ENCODE results near the gene ARHGAP15. TPM values are rescaled to one million over a fixed set of nuclear protein-coding genes. Genes with fewer than 3 reads are reported as not detected.

The ARHGAP15 gene
- total RNA-seq, 3 donors from 2014 or later (not counting 1 experiment from before 2014, with no cell fraction given): 148 to 168 (median 165) TPM

DNA sequence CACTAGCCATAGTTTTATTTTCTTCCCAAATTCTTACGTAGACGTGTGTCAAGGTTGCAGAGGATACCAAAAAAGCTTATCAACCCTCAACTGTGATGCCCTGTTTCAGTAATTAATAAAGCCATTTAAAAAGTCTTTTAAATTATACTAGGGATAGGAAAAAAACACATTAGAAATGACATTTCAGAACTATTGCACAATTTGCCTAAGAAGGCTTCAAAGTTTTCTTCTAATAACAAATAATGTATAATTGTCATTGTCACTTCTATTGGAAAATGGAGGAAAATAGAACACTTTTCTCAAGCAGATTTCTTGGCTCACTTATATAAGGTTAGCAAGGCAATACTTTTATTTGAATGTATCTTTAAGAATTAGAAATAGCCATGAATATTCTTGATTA, 253.8 kb downstream of the ARHGAP15 start:
- ATAC-seq: no peak
- Mint-ChIP-seq H3K9me3 (no peaks in the 10 kb centered on the region), H3K27me3 (ENCODE audit: low read depth in 2 of 2) (no peaks in the 10 kb centered on the region), H3K36me3 (no peaks in the 10 kb centered on the region), H3K27ac (no peak overlapping the region), H3K4me3 (no peak overlapping the region), H3K4me1 (peaks cover 38 to 46% of the 10 kb centered on the region in 2 donors)
- no peaks in the 10 kb centered on the region for H3K4me1 ChIP-seq (ENCODE audit: control insufficient read depth, insufficient read depth, low read length)
- WGBS (ENCODE audit: insufficient coverage): 100% methylated on average over 2 of the region's 2 CpGs
- H3K27ac ChIP-seq (ENCODE audit: low read length): no peak overlapping the region
- TF ChIP-seq CTCF (IDR thresholded peaks at IDR 0.05): no peak
- no peaks in the 10 kb centered on the region for H3K9me3 ChIP-seq (ENCODE audit: control insufficient read depth, insufficient read depth, low read length)
- no peak overlapping the region for H3K4me3 ChIP-seq (ENCODE audit: low read length)
- DNase-seq: no peak
- no peaks in the 10 kb centered on the region for H3K36me3 ChIP-seq (ENCODE audit: control insufficient read depth, insufficient read depth, low read length)
- no peaks in the 10 kb centered on the region for H3K27me3 ChIP-seq (ENCODE audit: control insufficient read depth, insufficient read depth, low read length)
- intact Hi-C loops (cut with micrococcal nuclease): no loop called here

GRCh38 chr2:143384111-143384510, 254.9 kb downstream of the ARHGAP15 start:
- no peak for DNase-seq
- Histone ChIP-seq H3K4me3 (ENCODE audit: low read length) (no peak overlapping the region), H3K27me3 (ENCODE audit: control insufficient read depth, insufficient read depth, low read length) (no peaks in the 10 kb centered on the region), H3K36me3 (ENCODE audit: control insufficient read depth, insufficient read depth, low read length) (no peaks in the 10 kb centered on the region), H3K27ac (ENCODE audit: low read length) (no peak overlapping the region), H3K4me1 (ENCODE audit: control insufficient read depth, insufficient read depth, low read length) (no peaks in the 10 kb centered on the region), H3K9me3 (ENCODE audit: control insufficient read depth, insufficient read depth, low read length) (no peaks in the 10 kb centered on the region)
- H3K27me3 Mint-ChIP-seq (ENCODE audit: low read depth in 2 of 2): no peaks in the 10 kb centered on the region
- H3K4me1 Mint-ChIP-seq: peaks cover 38 to 46% of the 10 kb centered on the region in 2 donors
- H3K27ac Mint-ChIP-seq: no peak overlapping the region
- no peak for TF ChIP-seq CTCF (IDR thresholded peaks at IDR 0.05)
- 95% methylated on average over 2 of the region's 6 CpGs for WGBS (ENCODE audit: insufficient coverage)
- H3K9me3 Mint-ChIP-seq: no peaks in the 10 kb centered on the region
- intact Hi-C loops (cut with micrococcal nuclease): no loop called here
- H3K36me3 Mint-ChIP-seq: no peaks in the 10 kb centered on the region
- H3K4me3 Mint-ChIP-seq: no peak overlapping the region
- no peak for ATAC-seq

DNA sequence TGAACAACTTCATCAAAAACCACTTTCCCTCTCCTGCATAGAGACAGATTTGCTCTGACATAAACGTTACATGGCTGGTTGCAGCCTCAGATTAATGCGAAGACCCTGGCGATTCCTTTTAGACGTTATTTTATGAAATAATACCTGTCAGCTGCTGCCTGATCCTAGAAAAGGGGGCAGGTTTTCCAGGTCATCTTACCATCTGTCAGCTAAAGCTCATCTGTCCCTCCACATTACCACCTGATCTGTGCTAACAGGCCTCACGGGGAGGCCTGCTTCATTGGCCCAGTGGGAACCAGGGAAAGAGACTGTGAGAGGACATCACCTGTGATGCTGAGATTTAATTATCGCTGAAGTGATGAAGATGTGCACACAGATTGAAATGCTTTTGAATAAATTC, 261.0 kb downstream of the ARHGAP15 start:
- H3K4me3 Mint-ChIP-seq: no peak overlapping the region
- H3K4me1 Mint-ChIP-seq: peaks cover 16 to 27% of the 10 kb centered on the region in 2 donors
- H3K27ac ChIP-seq (ENCODE audit: low read length): no peak overlapping the region
- intact Hi-C loops (cut with micrococcal nuclease): no loop called here
- no peaks in the 10 kb centered on the region for H3K4me1 ChIP-seq (ENCODE audit: control insufficient read depth, insufficient read depth, low read length)
- TF ChIP-seq CTCF (IDR thresholded peaks at IDR 0.05): no peak
- no peaks in the 10 kb centered on the region for H3K27me3 ChIP-seq (ENCODE audit: control insufficient read depth, insufficient read depth, low read length)
- H3K9me3 Mint-ChIP-seq: no peaks in the 10 kb centered on the region
- DNase-seq (no peak), ATAC-seq (no peak)
- no peaks in the 10 kb centered on the region for H3K9me3 ChIP-seq (ENCODE audit: control insufficient read depth, insufficient read depth, low read length)
- peaks cover 3% of the 10 kb centered on the region for H3K36me3 ChIP-seq (ENCODE audit: control insufficient read depth, insufficient read depth, low read length)
- H3K36me3 Mint-ChIP-seq: no peaks in the 10 kb centered on the region
- H3K27me3 Mint-ChIP-seq (ENCODE audit: low read depth in 2 of 2): no peaks in the 10 kb centered on the region
- H3K27ac Mint-ChIP-seq: no peak overlapping the region
- WGBS (ENCODE audit: insufficient coverage): 100% methylated on average over 6 of the region's 6 CpGs
- H3K4me3 ChIP-seq (ENCODE audit: low read length): no peak overlapping the region

DNA sequence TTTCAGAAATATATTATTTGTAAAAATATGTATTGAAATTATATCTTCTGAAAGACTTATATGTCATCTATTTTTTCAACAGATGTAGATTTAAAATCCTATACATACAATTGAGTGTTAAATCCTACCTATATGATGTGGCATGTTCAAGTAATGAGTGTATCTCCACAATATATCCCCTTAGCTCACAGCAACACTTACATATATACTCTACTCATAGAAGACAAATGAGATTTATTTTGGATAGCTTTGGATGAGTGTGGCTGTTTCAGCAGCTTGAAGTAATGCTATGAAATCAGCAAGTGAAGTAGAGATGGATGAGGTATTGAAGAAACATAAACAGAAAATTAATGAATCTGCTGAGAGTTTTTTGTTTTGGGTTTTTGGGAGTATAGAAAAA, 263.1 kb downstream of the ARHGAP15 start:
- Mint-ChIP-seq H3K9me3 (no peaks in the 10 kb centered on the region), H3K27ac (no peak overlapping the region), H3K4me1 (peaks cover 12 to 35% of the 10 kb centered on the region in 2 donors), H3K27me3 (ENCODE audit: low read depth in 2 of 2) (no peaks in the 10 kb centered on the region), H3K36me3 (no peaks in the 10 kb centered on the region), H3K4me3 (no peak overlapping the region)
- intact Hi-C loops (cut with micrococcal nuclease): no loop called here
- Histone ChIP-seq H3K9me3 (ENCODE audit: control insufficient read depth, insufficient read depth, low read length) (no peaks in the 10 kb centered on the region), H3K36me3 (ENCODE audit: control insufficient read depth, insufficient read depth, low read length) (peaks cover 5% of the 10 kb centered on the region), H3K4me3 (ENCODE audit: low read length) (no peak overlapping the region), H3K4me1 (ENCODE audit: control insufficient read depth, insufficient read depth, low read length) (no peaks in the 10 kb centered on the region), H3K27ac (ENCODE audit: low read length) (no peak overlapping the region), H3K27me3 (ENCODE audit: control insufficient read depth, insufficient read depth, low read length) (no peaks in the 10 kb centered on the region)
- DNase-seq (no peak), ATAC-seq (no peak)
- no peak for TF ChIP-seq CTCF (IDR thresholded peaks at IDR 0.05)

All from natural killer cell (primary cell).